Measurements from ENCODE around the gene TXN. TPM values are rescaled to one million over a fixed set of nuclear protein-coding genes. Genes with fewer than 3 reads are reported as not detected.
A peak's percentile ranks its signal among the peaks of the same experiment; 100 is the strongest.
"Not testable (repeated sequence)": the region's sequence is repeated elsewhere in the genome, so short reads cannot be mapped to it uniquely, and the experiment has no call there.

TXN gene
- total RNA-seq, 4 donors from 2014 or later = 97.6 to 295 (median 124) TPM

GRCh38 chr9:110202232-110202631 lies 54.1 kb downstream of the TXN start:
- intact Hi-C loops (cut with DNase I; ENCODE audit: low total_unique reads) = no loop called here
- no peaks in the 10 kb centered on the region for H3K4me1 ChIP-seq
- H3K27ac ChIP-seq = no peak overlapping the region
- TF ChIP-seq, protein P1, sequence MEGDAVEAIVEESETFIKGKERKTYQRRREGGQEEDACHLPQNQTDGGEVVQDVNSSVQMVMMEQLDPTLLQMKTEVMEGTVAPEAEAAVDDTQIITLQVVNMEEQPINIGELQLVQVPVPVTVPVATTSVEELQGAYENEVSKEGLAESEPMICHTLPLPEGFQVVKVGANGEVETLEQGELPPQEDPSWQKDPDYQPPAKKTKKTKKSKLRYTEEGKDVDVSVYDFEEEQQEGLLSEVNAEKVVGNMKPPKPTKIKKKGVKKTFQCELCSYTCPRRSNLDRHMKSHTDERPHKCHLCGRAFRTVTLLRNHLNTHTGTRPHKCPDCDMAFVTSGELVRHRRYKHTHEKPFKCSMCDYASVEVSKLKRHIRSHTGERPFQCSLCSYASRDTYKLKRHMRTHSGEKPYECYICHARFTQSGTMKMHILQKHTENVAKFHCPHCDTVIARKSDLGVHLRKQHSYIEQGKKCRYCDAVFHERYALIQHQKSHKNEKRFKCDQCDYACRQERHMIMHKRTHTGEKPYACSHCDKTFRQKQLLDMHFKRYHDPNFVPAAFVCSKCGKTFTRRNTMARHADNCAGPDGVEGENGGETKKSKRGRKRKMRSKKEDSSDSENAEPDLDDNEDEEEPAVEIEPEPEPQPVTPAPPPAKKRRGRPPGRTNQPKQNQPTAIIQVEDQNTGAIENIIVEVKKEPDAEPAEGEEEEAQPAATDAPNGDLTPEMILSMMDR (IDR thresholded peaks at IDR 0.05) = no peak
- TF ChIP-seq POLR2A (IDR thresholded peaks at IDR 0.05) = no peak
- H3K9me3 ChIP-seq = no peaks in the 10 kb centered on the region
- H3K27me3 ChIP-seq = no peaks in the 10 kb centered on the region
- H3K36me3 ChIP-seq = no peaks in the 10 kb centered on the region
- DNase-seq = no peak
- H3K4me3 ChIP-seq = no peak overlapping the region

GRCh38 chr9:110199643-110200042 lies 56.7 kb downstream of the TXN start:
- TF ChIP-seq, protein P1 (IDR thresholded peaks at IDR 0.05) = no peak
- TF ChIP-seq POLR2A (IDR thresholded peaks at IDR 0.05) = no peak
- Histone ChIP-seq H3K9me3 (no peaks in the 10 kb centered on the region), H3K36me3 (no peaks in the 10 kb centered on the region), H3K4me3 (no peak overlapping the region), H3K27ac (no peak overlapping the region), H3K4me1 (no peaks in the 10 kb centered on the region), H3K27me3 (no peaks in the 10 kb centered on the region)
- intact Hi-C loops (cut with DNase I; ENCODE audit: low total_unique reads) = no loop called here
- no peak for DNase-seq

- DNase-seq = no peak
- Histone ChIP-seq H3K9me3 (no peaks in the 10 kb centered on the region), H3K36me3 (no peaks in the 10 kb centered on the region), H3K27me3 (no peaks in the 10 kb centered on the region), H3K4me1 (no peaks in the 10 kb centered on the region), H3K4me3 (no peak overlapping the region), H3K27ac (no peak overlapping the region)
- no peak for TF ChIP-seq POLR2A (IDR thresholded peaks at IDR 0.05)
- intact Hi-C loops (cut with DNase I; ENCODE audit: low total_unique reads) = no loop called here
Measured at GRCh38 chr9:110198357-110198756, 58.0 kb downstream of the TXN start.

GRCh38 chr9:110197330-110198187 lies 58.7 kb downstream of the TXN start:
- no peaks in the 10 kb centered on the region for H3K36me3 ChIP-seq
- H3K9me3 ChIP-seq = no peaks in the 10 kb centered on the region
- no peak for DNase-seq
- TF ChIP-seq, protein P1 (IDR thresholded peaks at IDR 0.05) = peak in 3 of 4 experiments; percentile 7 to 26 (median 10)
- no peak for TF ChIP-seq POLR2A (IDR thresholded peaks at IDR 0.05)
- H3K27ac ChIP-seq = no peak overlapping the region
- no peaks in the 10 kb centered on the region for H3K4me1 ChIP-seq
- intact Hi-C loops (cut with DNase I; ENCODE audit: low total_unique reads) = no loop called here
- no peaks in the 10 kb centered on the region for H3K27me3 ChIP-seq
- H3K4me3 ChIP-seq = no peak overlapping the region

DNA sequence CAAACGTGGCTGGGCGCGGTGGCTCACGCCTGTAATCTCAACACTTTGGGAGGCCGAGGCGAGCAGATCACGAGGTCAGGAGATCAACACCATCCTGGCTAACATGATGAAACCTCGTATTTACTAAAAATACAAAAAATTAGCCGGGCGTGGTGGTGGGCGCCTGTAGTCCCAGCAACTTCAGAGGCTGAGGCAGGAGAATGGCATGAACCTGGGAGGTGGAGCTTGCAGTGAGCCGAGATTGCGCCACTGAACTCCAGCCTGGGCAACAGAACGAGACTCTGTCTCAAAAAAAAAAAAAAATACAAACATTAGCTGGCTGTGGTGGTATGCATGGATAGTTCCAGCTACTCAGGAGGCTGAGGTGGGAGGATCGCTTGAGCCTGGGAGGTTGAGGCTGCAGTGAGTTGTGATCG lies 60.2 kb downstream of the TXN start:
- H3K36me3 ChIP-seq; H3K27me3 ChIP-seq; H3K4me3 ChIP-seq; H3K27ac ChIP-seq; intact Hi-C loops (cut with DNase I; ENCODE audit: low total_unique reads); DNase-seq; H3K4me1 ChIP-seq; H3K9me3 ChIP-seq: not testable (repeated sequence)

Other genes with a start within 250 kb of the TXN start
- gene C9orf152, start 48.3 kb downstream of the TXN start, total RNA-seq = 1 to 10 TPM in 1 of 4 donors, not detected in 3; 1.6 TPM
- gene TXNDC8, start 81.4 kb upstream of the TXN start, total RNA-seq = not detected

Measured in uterus (tissue), 4 donors.